A673 (cell line): ENCODE results near the gene BEND5.

Source experiments
- EZH2 ChIP-seq: fragments of 200-600 bp; sonication (generic); IDR thresholded peaks from 2 replicates; pipeline ENCODE4 v1.6.1; 2017; ENCODE audit warnings: borderline replicate concordance, low read depth, mild to moderate bottlenecking, mixed read lengths, antibody characterized with exemption, low read length; ENCODE audit not compliant: poor library complexity, severe bottlenecking
- TF ChIP-seq, protein P1 (sequence below): fragments of 300-800, 200-600 bp; sonication (generic); conservative IDR thresholded peaks from 2 replicates; pipeline ENCODE4 v1.5.1; 2017; ENCODE audit warnings: low read depth, mild to moderate bottlenecking, antibody characterized with exemption, low read length, moderate library complexity, mixed read lengths

DNA sequence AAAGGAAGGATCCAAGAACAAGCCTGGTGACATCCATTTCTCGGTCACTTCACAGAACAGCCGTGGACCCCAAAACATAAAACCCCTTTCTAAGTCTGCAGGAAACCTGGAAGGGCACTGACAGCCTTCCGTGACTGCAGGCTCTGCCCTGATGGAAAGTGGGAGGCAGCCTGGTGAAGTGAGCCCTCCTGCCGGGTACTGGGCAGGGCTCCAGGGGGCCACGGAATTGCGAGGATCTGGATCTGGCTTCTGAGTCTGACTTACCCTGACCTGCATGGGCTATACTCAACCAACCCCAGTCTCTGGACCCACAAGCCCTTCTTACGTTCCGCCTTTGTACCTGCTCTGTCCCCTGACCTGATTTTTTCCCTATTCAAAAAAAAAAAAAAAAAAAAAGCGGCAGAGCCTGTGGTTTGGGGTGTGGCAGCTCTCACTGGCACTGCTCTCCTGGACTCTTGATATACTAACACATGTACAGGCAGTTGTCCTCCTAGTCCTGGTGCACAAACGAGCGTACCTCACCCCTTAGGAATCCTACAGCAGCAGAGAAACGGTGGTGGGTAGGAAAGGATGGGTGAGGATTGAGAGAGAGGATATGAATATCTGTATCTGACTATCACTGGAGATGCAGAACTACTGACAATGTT lies 82.9 kb downstream of the BEND5 start:
- TF ChIP-seq, protein P1, sequence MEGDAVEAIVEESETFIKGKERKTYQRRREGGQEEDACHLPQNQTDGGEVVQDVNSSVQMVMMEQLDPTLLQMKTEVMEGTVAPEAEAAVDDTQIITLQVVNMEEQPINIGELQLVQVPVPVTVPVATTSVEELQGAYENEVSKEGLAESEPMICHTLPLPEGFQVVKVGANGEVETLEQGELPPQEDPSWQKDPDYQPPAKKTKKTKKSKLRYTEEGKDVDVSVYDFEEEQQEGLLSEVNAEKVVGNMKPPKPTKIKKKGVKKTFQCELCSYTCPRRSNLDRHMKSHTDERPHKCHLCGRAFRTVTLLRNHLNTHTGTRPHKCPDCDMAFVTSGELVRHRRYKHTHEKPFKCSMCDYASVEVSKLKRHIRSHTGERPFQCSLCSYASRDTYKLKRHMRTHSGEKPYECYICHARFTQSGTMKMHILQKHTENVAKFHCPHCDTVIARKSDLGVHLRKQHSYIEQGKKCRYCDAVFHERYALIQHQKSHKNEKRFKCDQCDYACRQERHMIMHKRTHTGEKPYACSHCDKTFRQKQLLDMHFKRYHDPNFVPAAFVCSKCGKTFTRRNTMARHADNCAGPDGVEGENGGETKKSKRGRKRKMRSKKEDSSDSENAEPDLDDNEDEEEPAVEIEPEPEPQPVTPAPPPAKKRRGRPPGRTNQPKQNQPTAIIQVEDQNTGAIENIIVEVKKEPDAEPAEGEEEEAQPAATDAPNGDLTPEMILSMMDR: no peak
- TF ChIP-seq EZH2: no peak
